GM06990 (cell line): ENCODE measurements around the gene PLCB4.

Experiments used
- DNase-seq: peaks from one replicate; pipeline ENCODE4 v3.0.0-alpha.2; 2011; ENCODE audit not compliant: insufficient read length; ENCODE audit errors: extremely low read depth
- H3K27me3 ChIP-seq: replicated peaks from 2 replicates; pipeline ENCODE4 v1.6.0; 2011; ENCODE audit warnings: low read length; ENCODE audit not compliant: control insufficient read depth, insufficient read depth
- H3K36me3 ChIP-seq: 2 replicates; pipeline ENCODE4 v1.5.1; 2011; ENCODE audit warnings: low read length; ENCODE audit not compliant: control insufficient read depth, insufficient read depth
- H3K4me3 ChIP-seq: replicated peaks from 2 replicates; pipeline ENCODE4 v1.5.1; 2011; ENCODE audit warnings: low read depth, mild to moderate bottlenecking, control low read depth, low read length
- CTCF ChIP-seq: IDR thresholded peaks from 2 replicates; pipeline ENCODE4 v1.5.1; 2011; ENCODE audit warnings: low read length, control low read depth, mild to moderate bottlenecking, inconsistent platforms; ENCODE audit not compliant: insufficient read depth, poor library complexity, severe bottlenecking

Gene PLCB4

GRCh38 chr20:9145142-9145541 lies 76.3 kb downstream of the PLCB4 start:
- TF ChIP-seq CTCF = no peak
- Histone ChIP-seq H3K4me3 (no peak overlapping the region), H3K36me3 (no peaks in the 10 kb centered on the region), H3K27me3 (no peaks in the 10 kb centered on the region)
- no peak for DNase-seq

DNA sequence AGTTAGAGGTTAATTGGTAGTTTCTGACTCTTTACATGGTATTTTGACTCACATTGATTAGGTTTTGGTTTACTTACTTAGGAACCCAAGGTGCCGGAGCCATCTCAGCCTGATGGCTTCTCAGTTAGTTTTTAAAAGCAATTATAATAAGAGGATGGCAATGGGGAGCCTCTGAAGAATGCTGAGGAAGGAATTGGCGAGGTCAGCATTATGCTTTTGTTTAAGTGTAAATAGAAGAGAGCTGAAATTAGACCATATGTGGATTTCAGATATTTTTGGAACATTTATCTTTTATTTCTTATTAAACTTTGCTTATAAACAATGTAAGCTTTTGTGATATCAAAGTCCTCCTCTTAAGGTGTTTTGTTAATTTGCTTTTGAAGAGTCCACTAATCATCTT lies 77.8 kb downstream of the PLCB4 start:
- Histone ChIP-seq H3K4me3 (no peak overlapping the region), H3K36me3 (no peaks in the 10 kb centered on the region), H3K27me3 (no peaks in the 10 kb centered on the region)
- no peak for DNase-seq
- TF ChIP-seq CTCF = no peak

DNA sequence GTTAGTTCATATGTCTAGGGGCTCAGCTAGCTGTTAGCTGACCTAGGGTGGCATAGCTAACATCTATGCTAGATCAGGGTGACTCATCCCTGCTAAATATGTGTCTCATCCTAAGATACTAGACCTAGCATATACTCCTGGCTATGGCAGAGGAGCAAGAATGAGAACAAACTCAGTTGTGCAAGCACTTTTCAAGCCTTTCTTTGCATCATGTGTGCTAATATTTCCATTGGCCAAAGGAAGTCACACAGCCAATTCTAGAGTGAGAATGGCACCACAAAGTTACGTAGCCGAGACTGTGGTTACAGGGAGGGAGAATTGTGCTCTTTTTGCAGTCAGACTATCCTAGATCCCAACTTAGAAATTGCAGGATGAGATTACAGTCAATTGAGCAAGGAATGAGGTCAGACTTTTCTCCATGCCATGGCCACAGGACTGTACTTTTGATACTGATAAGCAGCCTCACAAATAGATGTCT lies 78.7 kb downstream of the PLCB4 start:
- Histone ChIP-seq H3K36me3 (no peaks in the 10 kb centered on the region), H3K27me3 (no peaks in the 10 kb centered on the region), H3K4me3 (no peak overlapping the region)
- no peak for TF ChIP-seq CTCF
- no peak for DNase-seq

DNA sequence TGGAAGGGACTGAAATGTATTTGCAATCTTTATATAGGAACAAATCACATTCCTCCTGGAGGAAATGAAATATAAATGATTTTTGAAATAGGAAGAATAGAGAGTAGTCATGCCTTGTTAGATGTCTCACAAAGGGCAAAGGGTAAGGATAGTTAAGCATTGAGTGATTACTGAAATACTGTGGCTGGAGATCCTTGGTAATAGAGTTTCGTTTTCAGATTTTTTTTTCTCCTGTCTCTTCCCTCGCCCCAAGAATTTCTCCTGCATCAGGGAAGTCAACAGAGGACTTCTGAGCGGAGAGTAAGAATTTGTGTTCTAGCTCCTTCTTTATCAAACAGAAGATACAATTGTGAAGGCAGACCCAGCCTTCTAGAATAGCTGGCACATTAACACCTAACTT lies 79.4 kb downstream of the PLCB4 start:
- Histone ChIP-seq H3K27me3 (no peaks in the 10 kb centered on the region), H3K4me3 (no peak overlapping the region), H3K36me3 (no peaks in the 10 kb centered on the region)
- no peak for TF ChIP-seq CTCF
- DNase-seq = no peak

DNA sequence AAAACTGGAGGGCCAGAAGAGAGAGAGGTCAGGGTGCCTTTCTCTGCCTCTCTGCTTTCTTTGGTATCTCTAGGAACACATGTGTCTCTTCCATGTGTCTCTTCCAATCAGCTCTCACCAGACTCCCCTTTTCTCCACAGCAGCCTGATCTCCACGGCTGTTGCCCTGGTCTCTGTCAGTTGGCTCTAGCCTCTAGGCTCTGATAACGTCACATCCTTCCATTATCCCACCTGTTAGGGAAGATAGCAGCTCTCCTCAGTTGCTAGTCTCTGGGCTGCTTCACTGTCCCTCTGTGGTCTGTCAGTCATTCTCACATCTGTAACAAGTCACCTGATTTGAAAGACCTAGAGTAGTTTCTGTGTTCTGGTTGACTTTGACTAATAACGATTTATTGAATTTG lies 80.2 kb downstream of the PLCB4 start:
- DNase-seq = no peak
- Histone ChIP-seq H3K36me3 (no peaks in the 10 kb centered on the region), H3K4me3 (no peak overlapping the region), H3K27me3 (no peaks in the 10 kb centered on the region)
- no peak for TF ChIP-seq CTCF

DNA sequence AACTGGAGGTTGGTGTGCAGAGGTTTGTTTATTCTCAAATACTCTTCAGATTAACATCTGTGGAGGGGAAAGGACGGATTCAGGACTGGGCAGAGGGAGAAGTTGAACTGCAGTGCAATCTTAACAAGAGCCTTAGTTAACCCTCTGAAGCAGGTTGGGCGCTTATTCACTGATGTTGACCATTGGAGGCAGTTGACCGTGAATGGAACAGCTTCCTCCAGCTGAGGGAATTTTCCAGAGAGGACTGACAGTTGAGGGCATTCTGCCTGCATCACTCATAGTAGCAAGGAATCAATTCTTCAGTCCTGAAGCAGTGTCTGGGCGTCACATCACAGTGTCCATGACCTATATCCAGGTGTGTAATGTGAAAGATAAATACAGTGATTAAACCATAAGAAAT lies 80.9 kb downstream of the PLCB4 start:
- H3K27me3 ChIP-seq = no peaks in the 10 kb centered on the region
- no peak for TF ChIP-seq CTCF
- no peaks in the 10 kb centered on the region for H3K36me3 ChIP-seq
- H3K4me3 ChIP-seq = no peak overlapping the region
- no peak for DNase-seq
